Measurements from ENCODE around the gene LMOD2. TPM values are rescaled to one million over a fixed set of nuclear protein-coding genes. Genes with fewer than 3 reads are reported as not detected.

Gene LMOD2
- total RNA-seq, 1 experiment from 2014 or later = not detected

GRCh38 chr7:123662755-123663154 is 7.1 kb downstream of the LMOD2 start:
- no peaks in the 10 kb centered on the region for H3K79me2 ChIP-seq (ENCODE audit: insufficient read depth, low read length)
- Mint-ChIP-seq H3K9me3 (no peaks in the 10 kb centered on the region), H3K27ac (peak overlapping the region in 2 of 3 experiments; percentile 39 to 42; a peak in 1 of 7 replicates), H3K4me3 (no peak overlapping the region), H3K4me1 (peaks cover 10 to 20% of the 10 kb centered on the region in 2 experiments), H3K36me3 (ENCODE audit: insufficient read depth in 1 of 3, low read depth in 3 of 3) (no peaks in the 10 kb centered on the region; a peak in 1 of 7 replicates), H3K27me3 (ENCODE audit: low read depth) (no peaks in the 10 kb centered on the region)
- H3K14ac ChIP-seq (ENCODE audit: insufficient read depth, low read length) = no peak overlapping the region
- H4K8ac ChIP-seq (replicated peaks; ENCODE audit: insufficient read length, low read depth, low read length) = no peak overlapping the region
- H4K5ac ChIP-seq (ENCODE audit: insufficient read length, low read depth, low read length) = no peak overlapping the region
- H3K23me2 ChIP-seq (ENCODE audit: insufficient read length, low read depth, low read length, poor library complexity, severe bottlenecking) = no peaks in the 10 kb centered on the region
- H4K20me1 ChIP-seq (ENCODE audit: control insufficient read depth, insufficient read depth, insufficient read length) = no peaks in the 10 kb centered on the region
- no peak overlapping the region for H3K4me2 ChIP-seq (ENCODE audit: insufficient read depth, insufficient read length, low read length)
- no peak overlapping the region for H3K9ac ChIP-seq (ENCODE audit: extremely low read depth, insufficient read length, low read length)
- no peak overlapping the region for H3K18ac ChIP-seq (ENCODE audit: insufficient read length, low read depth, low read length)
- TF ChIP-seq, protein P1, sequence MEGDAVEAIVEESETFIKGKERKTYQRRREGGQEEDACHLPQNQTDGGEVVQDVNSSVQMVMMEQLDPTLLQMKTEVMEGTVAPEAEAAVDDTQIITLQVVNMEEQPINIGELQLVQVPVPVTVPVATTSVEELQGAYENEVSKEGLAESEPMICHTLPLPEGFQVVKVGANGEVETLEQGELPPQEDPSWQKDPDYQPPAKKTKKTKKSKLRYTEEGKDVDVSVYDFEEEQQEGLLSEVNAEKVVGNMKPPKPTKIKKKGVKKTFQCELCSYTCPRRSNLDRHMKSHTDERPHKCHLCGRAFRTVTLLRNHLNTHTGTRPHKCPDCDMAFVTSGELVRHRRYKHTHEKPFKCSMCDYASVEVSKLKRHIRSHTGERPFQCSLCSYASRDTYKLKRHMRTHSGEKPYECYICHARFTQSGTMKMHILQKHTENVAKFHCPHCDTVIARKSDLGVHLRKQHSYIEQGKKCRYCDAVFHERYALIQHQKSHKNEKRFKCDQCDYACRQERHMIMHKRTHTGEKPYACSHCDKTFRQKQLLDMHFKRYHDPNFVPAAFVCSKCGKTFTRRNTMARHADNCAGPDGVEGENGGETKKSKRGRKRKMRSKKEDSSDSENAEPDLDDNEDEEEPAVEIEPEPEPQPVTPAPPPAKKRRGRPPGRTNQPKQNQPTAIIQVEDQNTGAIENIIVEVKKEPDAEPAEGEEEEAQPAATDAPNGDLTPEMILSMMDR (conservative IDR thresholded peaks at IDR 0.05) = no peak
- H3K27ac ChIP-seq (ENCODE audit: insufficient read length, low read depth, low read length) = no peak overlapping the region
- WGBS (ENCODE audit: extremely low coverage, insufficient read length, low lambda C conversion rate) = no CpG with 5 or more reads among the region's 3 CpGs
- H3K56ac ChIP-seq (ENCODE audit: insufficient read length, low read depth, low read length) = no peak overlapping the region
- H2BK20ac ChIP-seq (ENCODE audit: low read depth, low read length, poor library complexity, severe bottlenecking) = no peak overlapping the region
- no peak for DNase-seq
- no peak overlapping the region for H2BK120ac ChIP-seq (ENCODE audit: low read depth, low read length, poor library complexity, severe bottlenecking)
- H3K4me1 ChIP-seq (ENCODE audit: insufficient read depth, low read length) = no peaks in the 10 kb centered on the region
- H2BK12ac ChIP-seq (ENCODE audit: insufficient read length, low read depth, low read length) = no peak overlapping the region
- H3K27me3 ChIP-seq (ENCODE audit: insufficient read depth, low read length) = no peaks in the 10 kb centered on the region
- no peak overlapping the region for H2AK5ac ChIP-seq (ENCODE audit: insufficient read length, low read length)
- no peak overlapping the region for H4K91ac ChIP-seq (ENCODE audit: insufficient read length, low read depth, low read length)
- H2BK15ac ChIP-seq (ENCODE audit: low read depth, low read length) = no peak overlapping the region
- no peak overlapping the region for H2BK5ac ChIP-seq (ENCODE audit: insufficient read length, low read length)
- H3K79me1 ChIP-seq (ENCODE audit: insufficient read depth, low read depth, low read length, poor library complexity, severe bottlenecking) = no peaks in the 10 kb centered on the region
- no peak overlapping the region for H3K4ac ChIP-seq (ENCODE audit: low read depth, low read length)
- H3K23ac ChIP-seq (ENCODE audit: insufficient read length, low read depth, low read length) = no peak overlapping the region
- no peaks in the 10 kb centered on the region for H3K9me3 ChIP-seq (ENCODE audit: control insufficient read depth, low read depth, low read length)
- no peak overlapping the region for H2AFZ ChIP-seq (ENCODE audit: low read length)
- H3T11ph ChIP-seq (ENCODE audit: low read length) = no peak overlapping the region

Measured in H9 (cell line).